GM20431 (cell line): ENCODE measurements around the gene CDCA4.

Source experiments
- in situ Hi-C: fragments of 300-500 bp; cut with MseI, MboI; formaldehyde crosslinking; loops from one replicate; pipeline ENCODE4 v1.15.0; 2020; ENCODE audit warnings: low sequenced_read_pairs; ENCODE audit not compliant: unreplicated experiment

CDCA4 gene

DNA sequence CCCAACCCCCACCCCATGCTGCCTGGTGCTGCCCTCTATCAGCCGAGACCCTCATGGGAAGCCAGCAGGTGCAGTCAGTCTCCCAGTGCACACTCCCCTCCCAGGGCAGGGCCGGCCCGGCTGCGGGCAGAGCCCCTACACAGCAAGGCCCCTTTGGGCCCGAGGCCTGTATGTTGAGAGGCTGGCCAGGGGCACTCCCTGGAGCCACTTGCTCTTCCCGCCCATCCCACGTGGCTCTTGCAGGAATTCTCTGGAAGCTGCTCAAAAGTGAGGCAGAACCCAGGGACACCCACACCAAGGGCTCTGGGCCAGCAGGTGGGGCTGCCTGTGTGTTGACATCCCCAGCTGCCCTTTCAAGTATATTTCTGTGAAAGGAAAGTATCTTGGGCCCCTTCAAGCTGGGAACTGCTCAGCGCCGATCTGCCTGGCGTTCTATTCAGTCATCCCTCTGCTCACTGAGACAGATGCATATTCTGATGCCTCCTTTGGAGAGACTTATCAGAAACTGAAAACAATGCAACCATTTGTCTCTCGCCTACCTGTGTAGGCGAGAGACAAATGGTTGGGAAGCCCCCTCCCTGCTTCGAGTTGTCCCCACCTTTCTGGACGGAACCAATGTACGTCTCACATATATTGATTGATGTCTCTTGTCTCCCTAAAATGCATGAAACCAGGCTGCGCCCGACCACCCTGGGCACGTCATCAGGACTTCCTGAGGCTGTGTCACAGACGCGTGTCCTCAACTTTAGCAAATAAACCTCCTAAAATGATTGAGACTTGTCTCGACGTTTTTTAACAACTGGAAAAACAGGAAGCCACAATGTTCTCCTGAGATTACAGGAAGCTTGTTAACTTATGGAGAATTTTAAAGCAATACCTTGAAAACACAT is 38.4 kb upstream of the CDCA4 start:
- in situ Hi-C loops: no loop called here

DNA sequence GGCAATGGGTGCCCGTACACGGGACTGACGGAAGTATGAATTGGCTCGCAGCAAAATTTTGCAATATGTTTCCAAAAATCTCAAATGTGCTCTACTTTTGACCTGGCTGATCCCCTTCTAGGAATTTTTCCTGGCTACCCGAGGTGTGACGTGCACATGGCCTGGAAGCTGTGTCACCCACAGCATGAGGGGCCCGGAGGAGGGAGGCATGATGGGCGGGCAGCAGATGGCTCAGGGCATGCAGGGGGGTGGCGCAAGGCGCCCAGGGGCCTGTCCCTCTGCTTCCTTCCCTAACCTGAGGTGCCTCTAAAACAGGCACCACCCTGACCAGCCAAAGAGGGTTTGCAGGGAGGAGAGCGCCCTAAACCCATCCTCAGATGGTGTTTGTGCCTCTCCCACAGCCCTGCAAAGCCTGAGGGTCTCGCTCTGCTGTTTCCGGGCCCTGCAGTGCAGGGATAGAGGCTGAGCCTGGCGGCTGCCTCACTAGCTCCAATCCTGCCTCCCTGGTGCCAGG is 37.7 kb upstream of the CDCA4 start:
- in situ Hi-C loops: no loop called here

DNA sequence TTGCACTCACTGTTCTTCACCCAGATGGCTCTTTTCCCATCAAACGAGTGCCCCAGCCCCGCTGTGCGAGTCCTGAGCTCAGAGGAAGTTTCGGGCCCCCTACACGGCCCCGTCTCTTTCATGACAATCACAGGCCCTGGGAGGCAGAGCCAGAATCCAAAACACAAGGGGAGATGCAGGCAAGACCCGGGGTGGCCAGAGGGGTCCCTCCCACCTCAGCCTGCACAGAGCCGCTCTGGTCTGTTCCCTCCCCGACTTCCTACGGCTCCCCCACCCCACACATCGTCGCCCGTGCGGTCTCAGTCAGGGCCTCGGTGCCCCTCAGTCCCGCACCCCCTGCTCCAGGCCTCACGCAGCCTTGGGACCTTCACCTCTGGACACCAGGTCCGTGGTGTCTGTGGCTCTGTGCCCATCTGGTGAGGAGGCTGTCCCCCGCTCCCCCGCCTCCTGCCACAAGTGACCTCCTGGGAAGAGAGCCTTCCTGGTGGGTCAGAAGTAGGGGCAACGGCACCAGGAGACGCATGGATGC is 35.5 kb upstream of the CDCA4 start:
- in situ Hi-C loops: no loop called here

DNA sequence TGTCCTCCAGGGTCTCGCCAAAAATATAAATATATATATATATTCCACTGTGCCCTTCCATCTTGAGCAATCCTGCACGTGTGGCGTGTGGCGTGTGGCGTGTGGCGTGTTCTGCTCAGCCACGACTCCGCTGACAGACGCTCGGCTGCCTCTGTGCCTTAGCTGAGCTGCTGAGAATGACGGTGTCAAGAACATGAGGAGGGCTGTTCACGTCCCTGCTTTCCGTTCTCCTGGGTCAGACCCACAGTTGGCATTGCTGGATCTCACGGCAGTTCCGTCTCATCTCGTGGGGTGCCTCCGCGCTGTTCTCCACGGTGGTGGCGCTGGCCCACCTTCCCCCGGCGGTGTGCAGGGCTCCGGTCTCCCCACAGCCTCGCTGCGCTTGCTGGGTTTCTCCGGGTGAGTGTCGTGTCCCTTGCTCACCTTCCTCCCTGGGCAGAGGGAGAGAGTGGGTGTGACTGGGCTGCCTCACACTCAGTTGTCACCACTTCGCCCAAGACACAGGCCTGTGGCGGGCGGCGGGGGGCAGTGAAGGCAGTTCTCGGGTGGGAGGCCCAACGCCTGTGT is 34.9 kb upstream of the CDCA4 start:
- in situ Hi-C loops: no loop called here

DNA sequence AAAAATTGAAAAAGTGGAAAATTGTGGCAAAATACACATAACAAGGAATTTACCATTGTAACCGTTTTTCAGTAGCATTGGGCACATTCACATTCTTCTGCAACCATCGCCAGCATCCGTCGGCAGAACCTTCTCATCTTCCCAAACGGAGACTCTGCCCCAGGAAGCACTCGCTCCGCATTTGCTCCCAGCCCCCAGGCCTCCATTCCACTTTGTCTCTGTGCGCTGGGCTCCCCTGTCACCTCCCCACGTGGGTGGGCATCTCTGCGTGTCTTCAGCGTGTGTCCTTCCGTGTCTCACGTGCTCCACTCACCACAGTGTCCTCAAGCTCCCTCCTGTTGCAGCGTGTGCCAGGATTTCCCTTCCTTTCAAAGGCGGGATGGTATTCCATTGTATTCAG is 34.5 kb upstream of the CDCA4 start:
- in situ Hi-C loops: no loop called here

DNA sequence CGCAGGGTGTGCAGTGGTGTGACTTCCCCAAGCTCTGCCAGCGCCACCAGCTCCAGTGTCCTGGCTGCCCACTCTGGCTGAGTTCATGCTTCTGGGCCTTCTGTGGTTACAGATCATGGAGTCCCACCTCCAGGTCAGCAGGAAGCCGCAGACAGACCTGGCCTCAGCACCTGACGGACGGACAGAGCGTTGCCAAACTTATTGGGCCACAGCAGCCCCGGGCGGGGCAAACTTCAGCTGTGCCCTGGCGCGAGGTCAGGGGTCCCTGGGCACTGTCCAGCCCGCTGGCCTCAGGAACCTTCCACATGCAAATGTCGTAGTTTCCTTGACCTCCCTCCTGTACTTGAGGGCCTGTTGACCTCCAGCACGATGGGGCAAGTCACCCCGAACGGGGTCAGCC is 33.1 kb upstream of the CDCA4 start:
- in situ Hi-C loops: no loop called here

DNA sequence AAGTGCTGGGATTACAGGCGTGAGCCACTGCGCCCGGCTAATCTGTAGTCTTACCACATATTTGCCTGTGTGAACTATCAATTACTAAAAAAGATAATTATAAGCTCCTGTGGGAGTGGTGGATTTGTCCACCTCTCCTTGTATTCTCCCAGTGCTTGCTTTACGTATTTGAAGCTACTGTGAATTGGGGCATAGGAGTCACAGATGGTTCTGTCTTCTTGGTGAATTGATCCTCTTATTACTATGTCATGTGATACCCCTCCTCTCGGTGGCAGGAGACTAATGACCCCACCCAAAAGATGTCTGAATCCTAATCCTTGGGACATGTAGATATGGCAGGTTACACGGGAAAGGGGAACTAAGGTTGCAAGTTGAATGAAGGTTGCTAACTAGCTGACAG is 32.5 kb upstream of the CDCA4 start:
- in situ Hi-C loops: no loop called here

DNA sequence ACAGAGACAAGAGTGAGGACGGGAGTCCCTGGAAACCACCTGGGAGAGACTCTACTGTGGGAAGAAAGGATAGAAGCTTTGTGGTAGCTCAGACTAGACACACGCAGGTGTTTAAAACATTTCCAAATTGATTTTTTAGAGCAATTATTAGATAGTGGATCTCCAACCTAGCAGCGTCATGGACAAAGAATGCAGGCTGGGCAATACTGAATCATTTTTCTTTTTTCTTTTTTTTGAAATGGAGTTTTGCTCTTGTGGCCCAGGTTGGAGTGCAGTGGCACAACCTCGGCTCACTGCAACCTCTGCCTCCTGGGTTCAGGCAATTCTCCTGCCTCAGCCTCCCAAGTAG is 31.2 kb upstream of the CDCA4 start:
- in situ Hi-C loops: no loop called here

DNA sequence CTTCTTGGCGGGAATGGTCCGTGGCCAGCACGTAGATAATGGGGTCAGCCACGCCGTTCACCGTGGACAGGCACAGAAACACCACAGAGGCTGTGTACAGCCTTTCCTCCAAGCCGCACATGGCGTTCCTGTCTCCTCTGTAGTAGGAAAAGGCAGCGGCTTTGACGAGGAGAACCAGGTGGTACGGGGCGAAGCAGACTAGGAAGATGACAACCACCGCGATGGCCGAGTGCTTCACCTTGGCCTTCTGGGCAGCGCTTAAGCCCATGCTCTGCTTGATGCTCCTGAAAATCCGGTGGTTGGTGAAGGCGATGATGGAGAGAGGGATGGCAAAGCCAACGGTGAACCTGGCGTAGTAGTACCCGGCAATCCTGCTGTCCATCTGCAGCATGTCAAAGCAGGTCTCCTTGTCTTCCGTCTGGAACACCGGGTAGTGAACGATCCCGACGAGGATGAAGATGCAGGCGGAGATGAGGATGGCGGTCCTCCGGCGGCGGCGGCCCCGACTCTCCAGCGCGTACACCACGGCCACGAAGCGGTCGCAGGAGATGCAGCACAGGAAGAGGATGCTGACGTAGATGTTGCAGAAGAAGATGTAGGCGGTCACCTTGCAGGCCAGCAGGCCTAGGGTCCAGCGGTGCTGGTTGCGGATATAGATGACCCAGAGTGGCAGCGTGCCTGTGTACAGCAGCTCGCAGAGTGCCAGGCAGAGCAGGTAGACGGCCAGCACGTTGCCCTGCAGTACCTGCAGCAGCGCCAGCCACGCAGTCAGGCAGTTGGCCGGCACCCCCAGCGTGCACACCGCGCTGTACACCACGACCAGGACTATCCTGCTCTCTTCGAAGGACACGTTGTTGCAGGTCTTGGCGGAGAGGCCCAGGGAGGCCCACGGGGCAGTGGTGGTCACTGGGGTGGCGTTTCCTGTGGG is 30.6 kb upstream of the CDCA4 start:
- in situ Hi-C loops: no loop called here

DNA sequence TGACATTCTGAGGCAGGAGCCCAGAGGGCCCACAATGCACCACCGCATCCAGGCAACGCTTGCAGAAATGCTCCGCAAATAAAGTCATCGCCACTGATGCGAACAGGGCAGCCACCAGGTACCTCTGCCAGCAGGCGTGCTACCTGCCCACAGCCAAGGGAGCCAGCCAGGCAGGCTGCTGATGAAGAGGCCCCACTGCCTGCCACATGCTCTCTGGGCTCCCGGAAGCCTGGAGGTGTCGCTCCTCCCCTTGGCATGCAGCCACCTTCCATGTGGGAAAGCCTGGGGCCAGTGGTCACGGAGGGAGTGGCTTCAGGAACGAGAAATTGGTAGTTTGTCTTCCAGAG is 29.6 kb upstream of the CDCA4 start:
- in situ Hi-C loops: no loop called here

DNA sequence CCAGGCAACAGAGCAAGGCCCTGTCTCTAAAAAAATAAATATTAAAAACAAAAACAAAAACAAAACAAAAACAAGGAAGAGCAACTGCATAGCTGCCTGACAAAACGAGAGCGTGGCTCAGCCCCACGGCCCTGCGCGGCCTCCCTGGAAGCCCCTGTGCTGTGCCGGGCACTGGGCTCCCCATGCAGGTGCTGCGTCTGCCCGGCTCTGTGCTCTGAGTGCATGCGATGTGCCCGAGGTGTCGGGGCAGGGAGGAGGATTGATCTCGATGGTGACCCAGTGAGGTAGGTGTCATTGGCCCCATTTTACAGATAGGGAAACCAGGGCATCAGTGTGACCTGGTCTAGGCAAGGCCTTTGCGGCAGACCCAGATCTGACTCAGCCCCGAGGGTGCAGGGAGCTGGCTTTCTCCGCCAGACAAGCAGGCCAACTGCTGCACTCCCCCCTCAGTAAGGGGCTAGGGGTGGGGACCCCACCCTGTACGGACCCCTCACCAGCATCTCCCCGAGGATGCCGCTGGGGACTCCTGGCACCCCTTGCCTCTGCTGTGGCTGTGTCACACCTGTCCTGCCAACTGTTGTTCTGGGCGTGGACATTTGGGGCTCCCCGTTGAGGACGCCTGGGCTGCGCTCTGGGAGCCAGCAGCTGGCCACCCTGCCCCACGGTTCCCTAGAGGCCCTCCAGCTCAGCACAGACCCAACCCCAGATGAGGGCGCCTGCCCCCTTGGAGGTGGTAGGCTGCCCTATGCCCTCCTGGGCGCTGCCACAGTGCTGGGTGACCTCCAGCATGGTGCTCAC is 29.1 kb upstream of the CDCA4 start:
- in situ Hi-C loops: loop anchor here (10.0 kb wide), 1 partner anchor 75 kb away; the partner anchor contains the start of gene AHNAK2

DNA sequence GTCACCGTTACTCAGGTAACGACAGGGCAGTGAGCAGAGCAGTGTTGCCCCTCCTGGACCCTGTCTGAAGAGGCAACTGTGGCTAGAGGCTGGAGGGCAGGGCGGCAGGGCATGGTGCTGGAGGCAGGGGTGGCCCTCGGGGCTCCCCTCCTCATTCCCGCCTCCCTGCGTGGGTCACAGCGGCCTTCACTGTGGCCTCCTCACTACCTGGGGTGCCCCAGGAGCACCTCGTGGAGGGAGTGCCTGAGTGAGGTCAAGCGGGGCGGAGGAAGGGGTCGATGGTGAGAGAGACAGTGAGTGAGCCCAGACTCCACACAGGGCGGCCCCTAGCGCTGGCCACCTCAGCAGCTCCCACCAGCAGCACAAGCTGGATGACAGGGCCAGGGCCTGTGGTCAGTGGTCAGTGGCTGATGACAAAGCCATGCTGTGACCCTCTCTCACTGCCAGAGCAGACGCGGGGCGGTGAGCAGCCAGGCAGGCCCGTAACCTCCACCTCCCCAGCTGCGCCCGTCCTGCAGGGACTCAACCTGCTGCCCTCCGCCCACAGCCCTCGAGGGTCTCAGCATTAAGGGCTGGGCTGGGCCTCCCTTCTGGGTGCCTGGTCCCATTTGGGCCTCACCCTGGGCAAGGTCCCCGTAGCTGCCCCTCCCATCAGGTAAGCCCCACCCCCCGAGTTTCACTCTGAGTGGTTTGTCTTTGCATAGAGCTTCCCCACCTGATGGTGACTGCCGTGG is 26.6 kb upstream of the CDCA4 start:
- in situ Hi-C loops: loop anchor here (10.0 kb wide), 1 partner anchor 73 kb away; the partner anchor contains the start of gene AHNAK2

DNA sequence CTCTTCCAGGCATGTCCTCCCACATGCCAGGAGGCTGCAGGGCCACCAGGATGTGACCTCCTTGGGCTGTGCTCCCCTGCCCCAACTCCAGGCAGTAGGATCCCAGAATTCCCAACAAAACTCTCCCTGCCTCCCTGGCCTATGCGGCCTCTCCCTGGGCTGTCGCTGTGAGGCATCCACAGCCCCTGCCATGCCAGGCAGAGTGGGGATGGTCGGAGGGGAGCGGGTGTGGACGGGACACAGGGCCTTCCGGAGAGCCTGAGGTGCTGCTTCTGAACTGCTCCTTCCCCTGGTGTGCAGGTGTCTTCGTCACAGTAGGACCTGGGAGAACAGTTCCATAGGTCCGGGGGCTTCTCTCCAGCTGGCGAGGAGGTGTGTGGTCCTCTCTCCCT is 26.0 kb upstream of the CDCA4 start:
- in situ Hi-C loops: loop anchor here (10.0 kb wide), 1 partner anchor 72 kb away; the partner anchor contains the start of gene AHNAK2

DNA sequence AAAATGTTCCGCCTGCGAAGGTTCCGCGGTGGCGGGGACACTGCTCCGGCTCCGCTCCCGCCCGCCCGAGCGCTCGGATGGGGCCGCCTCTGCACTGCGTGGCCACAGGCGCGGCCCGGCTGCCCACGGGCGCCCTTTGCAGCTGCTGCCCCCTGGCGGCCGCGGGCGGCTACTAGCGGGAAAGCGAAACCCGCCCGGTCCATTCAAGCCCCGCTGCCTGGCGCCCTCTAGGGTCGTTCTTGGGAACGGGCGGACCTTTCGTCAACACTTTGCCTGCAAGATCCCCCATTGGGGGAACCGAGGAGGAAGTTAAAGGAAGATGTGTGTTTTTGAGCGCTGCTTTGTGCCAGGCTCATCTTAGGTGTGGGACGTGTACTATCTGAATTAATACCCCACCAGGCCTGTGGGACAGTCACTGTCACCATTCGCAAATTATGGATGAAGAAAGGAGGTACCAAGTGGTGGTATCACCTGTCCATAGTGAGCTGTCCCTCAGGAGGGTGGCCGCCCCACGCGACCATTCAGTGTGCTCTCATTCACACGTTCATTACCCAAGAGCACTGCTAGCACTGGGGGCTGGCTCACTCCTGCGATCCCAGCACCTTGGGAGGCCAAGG is 24.9 kb upstream of the CDCA4 start:
- in situ Hi-C loops: loop anchor here (10.0 kb wide), 1 partner anchor 71 kb away; the partner anchor contains the start of gene AHNAK2

DNA sequence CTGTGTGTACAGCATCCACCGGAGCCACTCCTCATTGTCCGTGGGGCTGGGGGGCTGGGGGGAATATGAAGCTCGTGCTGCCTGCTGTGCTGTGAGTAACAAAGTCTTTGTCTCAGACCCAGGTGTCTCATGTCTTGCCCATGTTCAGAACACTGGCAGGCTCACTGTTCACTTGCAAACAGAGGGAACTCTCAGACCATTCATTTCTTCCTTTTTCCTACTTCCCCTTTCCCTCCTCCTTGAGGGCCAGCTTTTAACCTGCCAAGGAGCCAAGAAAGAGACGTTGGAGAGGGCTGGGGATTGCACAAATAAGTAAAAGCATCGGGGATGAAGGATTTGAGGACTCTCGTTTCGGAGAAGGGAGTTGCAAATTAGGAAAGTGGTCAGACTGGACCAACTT is 22.8 kb upstream of the CDCA4 start:
- in situ Hi-C loops: loop anchor here (10.0 kb wide), 1 partner anchor 69 kb away; the partner anchor contains the start of gene AHNAK2

DNA sequence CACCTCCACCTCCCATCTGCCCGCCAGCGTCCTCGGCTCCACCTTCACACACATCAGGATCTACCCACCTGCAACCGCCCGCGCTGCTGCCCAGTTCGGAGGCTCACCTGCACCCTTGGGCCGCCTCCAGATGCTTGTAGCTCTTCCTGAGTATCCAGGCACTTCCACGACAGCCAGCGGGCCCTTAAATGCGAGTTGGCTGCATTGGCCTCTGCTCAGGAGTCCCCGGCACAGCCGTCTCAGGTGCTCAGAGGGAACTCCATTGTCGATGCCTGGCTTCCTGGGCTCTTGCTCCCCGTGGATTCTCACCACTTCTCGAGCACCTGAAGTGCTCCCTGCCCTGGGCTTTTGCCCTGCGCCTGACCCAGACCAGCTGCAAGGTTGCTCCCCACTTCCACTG is 21.9 kb upstream of the CDCA4 start:
- in situ Hi-C loops: loop anchor here (10.0 kb wide), 1 partner anchor 68 kb away; the partner anchor contains the start of gene AHNAK2

DNA sequence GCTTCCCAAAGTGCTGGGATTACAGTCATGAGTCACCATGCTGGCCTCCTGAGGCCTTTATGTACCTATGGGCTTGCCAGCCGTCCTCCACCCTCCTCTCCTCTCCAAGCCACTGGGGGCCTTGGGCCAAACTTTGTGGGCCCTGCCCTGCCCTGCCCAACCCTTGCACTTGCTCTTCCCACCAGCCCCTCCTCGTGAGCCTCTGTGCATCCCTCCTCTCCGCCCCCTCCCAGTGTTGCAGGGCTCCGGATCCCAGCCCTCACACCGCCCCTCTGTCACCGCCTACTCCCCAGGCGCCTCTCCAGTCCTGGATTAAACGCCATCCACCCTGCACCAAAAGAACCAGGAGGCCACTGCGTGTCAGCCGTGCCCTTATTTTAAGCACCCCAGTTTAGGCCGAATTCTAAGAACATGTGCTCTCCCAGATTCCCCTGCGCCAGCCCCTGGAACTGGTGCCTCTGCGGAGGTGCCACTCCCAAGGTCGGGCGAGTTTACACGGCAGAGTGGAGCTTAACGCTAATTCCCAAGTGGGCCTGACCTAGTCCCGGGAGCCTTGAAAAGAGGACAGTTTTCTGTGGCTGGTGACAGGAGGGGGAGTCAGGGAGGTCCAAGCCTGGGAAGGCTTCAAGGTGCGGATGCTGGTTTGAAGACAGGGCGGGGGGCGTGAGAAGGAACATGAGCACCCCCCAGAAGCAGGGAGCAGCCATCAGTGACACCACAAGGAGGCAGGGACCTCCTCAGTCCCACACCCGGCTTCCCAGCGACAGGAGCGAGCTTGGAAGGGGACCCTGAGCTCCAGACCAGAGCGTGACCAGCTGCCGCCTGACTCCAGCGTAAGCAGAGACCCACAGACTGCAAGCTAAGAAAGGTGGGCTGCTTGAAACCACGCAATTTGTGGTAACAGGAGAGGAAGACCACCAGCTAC is 21.2 kb upstream of the CDCA4 start:
- in situ Hi-C loops: loop anchor here (10.0 kb wide), 1 partner anchor 67 kb away; the partner anchor contains the start of gene AHNAK2
